ENCODE results near the gene PSMC6.
"Not testable (repeated sequence)": the region's sequence is repeated elsewhere in the genome, so short reads cannot be mapped to it uniquely, and the experiment has no call there.

Gene PSMC6

GRCh38 chr14:52723514-52724359, 16.7 kb downstream of the PSMC6 start:
- DNase-seq = no peak

DNA sequence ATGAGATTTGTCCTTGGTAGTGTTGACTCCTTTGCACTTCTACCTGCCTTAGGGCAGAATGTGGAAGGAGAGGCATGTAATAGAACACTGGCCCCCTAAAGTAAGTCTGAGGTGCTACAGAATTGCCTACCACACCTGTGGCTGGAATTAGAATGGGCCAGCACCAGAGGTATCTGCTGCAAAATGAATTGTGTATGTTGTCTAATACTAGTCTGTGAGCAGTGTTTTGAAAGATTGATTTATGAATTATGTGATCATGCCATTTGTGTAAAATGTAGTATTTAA, 17.3 kb downstream of the PSMC6 start:
- DNase-seq = no peak

DNA sequence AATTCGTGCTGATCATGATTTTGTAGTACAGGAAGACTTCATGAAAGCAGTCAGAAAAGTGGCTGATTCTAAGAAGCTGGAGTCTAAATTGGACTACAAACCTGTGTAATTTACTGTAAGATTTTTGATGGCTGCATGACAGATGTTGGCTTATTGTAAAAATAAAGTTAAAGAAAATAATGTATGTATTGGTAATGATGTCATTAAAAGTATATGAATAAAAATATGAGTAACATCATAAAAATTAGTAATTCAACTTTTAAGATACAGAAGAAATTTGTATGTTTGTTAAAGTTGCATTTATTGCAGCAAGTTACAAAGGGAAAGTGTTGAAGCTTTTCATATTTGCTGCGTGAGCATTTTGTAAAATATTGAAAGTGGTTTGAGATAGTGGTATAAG, 20.5 kb downstream of the PSMC6 start:
- DNase-seq = not testable (repeated sequence)

DNA sequence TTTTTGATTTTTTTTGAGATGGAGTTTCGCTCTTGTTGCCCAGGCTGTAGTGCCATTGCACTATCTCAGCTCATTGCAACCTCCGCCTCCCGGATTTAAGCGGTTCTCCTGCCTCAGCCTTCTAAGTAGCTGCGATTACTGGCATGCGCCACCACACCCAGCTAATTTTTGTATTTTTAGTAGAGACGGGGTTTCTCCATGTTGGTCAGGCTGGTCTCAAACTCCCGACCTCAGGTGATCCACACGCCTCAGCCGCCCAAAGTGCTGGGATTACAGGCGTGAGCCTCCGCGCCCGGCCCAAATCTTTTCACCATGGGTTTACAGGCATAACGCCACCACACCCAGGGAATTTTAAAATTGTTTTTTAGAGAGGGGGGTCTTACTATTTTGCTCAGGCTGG, 22.0 kb downstream of the PSMC6 start:
- not testable (repeated sequence) for DNase-seq

DNA sequence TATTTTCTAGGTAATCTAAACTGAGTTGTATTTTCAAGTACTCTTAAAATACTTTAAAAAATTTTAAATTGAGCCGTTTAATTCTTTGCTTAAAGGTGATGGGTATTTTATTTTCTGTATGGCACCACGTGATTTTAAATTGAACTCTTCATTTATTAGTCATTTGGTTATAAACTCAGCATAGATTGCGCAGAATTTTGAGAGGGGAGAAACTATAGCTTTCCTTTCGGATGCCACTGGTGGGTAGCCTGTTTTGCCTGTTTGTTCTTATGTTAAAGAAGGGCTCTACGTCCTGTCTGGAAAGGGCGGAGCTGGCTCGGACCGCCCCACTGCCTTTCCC, 22.6 kb downstream of the PSMC6 start:
- no peak for DNase-seq

DNA sequence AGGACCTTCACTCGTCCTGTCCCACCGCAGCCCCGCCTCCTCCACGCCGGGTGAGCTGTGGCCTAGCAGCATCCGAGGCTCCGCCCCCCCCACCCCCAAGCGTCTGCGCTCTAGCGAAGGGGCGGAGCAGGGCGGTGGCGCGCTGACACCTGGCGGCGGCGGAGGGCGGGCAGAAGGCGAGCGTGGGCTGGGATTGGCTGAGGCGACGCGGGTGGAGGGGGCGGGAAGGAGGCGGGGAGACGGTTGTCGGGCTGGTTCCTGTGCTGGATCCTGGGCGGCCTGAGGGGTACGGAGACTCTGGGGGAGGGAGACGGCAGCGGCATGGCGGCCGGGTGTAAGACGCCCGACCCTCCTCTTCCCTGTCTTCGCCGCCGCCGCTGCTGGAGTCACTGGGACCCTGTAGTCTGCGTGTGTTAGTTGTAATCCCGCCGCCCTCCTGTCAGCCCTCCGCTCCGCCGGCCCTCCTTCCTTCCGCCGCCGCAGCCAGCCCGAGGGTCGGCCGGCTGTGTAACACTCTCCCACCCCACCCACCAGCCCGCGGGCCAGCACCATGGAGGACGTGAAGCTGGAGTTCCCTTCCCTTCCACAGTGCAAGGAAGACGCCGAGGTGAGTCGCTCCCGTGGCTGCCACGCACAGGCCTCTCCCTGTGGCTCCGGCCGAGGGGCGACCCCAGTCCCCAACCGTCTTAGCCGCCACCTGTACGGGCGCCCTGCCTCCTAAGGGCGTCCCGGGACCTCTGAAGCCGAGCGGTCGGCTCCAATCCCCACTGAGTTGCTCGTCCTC, 23.1 kb downstream of the PSMC6 start, which contains the start of gene STYX:
STYX (plus strand) TSS at position 242 of the 784 bp plus-strand sequence; CDS start at position 551, 309 bp downstream.
- peak; percentile 99 for DNase-seq

DNA sequence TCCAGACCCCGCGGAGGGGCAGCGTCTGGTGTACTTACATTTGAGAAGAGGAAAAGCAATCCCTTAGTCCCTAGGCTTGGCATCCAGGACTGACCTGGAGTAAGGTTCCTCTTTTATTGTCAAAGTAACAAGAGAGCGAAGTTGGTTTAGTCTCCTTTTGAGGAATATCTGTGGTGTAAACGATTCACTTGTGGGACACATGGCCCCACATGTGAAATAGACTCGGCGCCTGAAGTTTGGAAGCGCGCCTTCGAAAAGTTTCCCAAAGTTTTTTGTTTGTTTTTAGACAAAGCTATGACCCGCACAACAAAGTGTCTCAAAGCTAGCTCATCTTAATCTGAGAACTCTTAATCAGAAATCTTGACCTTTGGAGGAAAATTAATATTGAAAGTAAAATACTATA, 23.7 kb downstream of the PSMC6 start:
- DNase-seq = no peak

- no peak for DNase-seq
These were observed 26.8 kb downstream of the PSMC6 start for GRCh38 chr14:52733824-52734223.

- no peak for DNase-seq
These were observed 29.0 kb downstream of the PSMC6 start for GRCh38 chr14:52735921-52736489.

DNA sequence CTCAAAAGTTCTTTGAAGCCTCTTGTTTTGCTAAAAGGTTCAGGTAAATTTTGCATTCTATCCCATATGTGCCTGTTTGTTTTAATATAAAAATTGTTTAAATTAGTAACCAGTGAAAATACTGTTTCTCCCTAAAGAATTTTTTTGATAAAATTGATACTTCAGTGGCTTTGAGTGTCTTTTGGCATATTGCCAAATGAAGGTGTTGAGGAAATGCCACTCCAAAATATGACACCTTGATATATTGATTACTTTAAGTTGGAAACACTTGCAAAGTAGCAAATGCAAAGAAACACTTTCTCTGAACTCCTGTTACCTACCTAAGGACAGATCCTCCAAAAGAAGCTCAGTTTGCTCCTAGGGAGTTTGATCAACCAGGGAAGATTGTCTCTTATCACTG, 31.4 kb downstream of the PSMC6 start:
- no peak for DNase-seq

GRCh38 chr14:52740751-52741150, 33.8 kb downstream of the PSMC6 start:
- no peak for DNase-seq

DNA sequence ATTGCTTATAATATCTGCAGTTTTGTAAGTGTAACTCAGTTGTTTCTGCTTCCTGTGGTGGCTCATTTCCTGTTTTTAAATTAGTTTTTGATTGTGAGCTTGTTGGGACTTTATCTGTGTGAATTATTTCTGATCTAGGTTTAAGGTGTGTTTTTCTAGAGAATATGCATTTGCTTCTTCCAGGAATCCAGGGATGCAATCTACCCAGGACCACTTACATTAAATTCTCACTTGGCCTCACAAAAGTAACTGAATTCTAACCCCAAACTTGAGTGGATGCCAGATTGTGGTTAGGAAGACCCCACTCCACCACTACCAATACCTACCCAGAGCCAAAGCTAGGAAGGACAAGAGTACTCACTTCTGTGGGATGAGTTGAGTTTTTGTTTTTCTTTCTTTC, 34.9 kb downstream of the PSMC6 start:
- no peak for DNase-seq

GRCh38 chr14:52748647-52749292, 41.8 kb downstream of the PSMC6 start:
- DNase-seq = no peak

DNA sequence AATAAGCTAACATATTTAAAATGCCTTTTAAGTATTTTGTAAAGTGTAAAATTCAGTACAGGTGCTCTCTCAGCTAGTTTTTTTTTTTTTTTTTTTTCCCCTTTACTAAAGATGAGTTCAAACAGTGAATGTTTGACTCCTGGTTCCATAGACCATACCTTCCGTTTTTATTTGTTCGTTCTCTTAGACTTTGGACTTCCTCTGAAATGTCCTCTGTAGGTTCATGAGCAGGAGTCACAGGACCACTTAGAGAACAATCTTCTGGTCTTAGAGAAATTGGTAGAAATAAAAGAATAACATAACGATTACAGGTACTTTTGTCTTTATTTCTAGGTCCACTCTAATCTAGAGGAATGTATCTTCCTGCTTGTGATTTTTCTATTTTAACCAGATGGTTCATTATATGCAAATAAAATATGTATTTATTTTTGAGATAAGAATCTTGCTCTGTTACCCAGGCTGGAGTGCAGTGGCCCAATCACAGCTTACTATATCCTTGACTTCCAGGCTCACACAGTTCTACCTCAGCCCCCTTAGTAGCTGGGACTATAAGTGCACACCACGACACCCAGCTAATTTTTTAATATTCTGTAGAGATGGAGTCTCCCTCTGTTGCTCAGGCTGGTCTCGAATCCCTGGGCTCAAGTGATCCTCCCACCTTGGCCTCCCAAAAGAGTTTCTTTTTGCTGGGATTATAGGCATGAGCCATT, 48.8 kb downstream of the PSMC6 start:
- no peak for DNase-seq

DNA sequence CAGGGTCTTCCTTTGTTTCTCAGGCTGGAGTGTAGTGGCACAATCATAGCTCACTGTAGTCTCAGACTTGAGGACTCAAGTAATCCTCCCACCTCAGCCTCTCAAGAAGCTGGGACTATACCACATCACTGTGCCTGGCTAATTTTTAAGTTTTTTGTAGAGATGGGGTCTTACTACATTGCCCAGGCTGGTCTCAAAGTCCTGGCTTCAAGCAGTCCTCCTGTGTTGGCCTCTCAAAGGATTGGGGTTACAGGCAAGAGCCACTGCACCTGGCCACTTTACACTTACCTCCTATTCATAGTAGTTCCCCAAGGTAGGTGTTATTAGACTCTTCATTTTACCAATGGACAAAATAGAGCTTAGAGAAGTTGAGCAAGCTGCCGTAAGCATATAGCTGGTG, 52.1 kb downstream of the PSMC6 start:
- DNase-seq = no peak

- DNase-seq = not testable (repeated sequence)
These were observed 55.9 kb downstream of the PSMC6 start for GRCh38 chr14:52762923-52763322.

- DNase-seq = no peak
These were observed 60.2 kb downstream of the PSMC6 start for GRCh38 chr14:52767058-52767833.

GRCh38 chr14:52769887-52770286, 62.9 kb downstream of the PSMC6 start:
- no peak for DNase-seq

- no peak for DNase-seq
These were observed 69.8 kb downstream of the PSMC6 start for GRCh38 chr14:52776816-52777215.
